ENCODE measurements around the gene KSR1. TPM values are rescaled to one million over a fixed set of nuclear protein-coding genes. Genes with fewer than 3 reads are reported as not detected.

KSR1 gene
- total and polyA plus RNA-seq, 9 of the 15 experiments (the other 6 are each of a cell fraction or from before 2014, with no cell fraction given) = 1.4 to 51.7 (median 18.4) TPM

DNA sequence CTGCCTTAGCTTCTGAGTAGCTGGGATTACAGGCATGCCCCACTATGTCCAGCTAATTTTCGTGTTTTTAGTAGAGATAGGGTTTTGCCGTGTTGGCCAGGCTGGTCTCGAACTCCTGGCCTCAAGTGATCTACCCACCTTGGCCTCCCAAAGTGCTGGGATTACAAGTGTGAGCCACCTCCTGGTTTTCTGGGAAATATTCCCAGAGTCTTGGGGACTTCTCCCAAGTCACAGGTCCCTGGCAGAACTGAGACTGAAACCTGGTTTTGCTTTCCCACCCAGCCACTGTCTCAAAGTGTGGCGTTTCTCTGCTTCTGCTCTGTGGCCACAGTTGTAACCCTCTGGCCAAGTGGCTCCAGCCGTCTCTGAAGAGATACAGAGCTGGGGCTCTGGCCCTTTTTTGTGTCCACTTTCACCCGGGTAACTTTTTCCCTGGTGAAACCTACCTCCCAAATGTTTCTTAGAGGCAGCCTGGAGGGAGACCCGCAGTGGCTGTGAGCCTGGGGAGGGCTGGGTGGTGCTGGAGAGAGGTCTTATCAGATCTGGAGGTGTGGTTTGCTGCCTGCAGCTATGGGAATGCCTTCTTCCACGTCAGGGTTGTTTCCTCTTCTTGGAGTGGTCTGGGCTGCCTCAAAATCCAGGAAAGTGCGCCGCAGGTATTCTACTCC is 5.1 kb downstream of the KSR1 start (continued):
- TF ChIP-seq, protein P1, sequence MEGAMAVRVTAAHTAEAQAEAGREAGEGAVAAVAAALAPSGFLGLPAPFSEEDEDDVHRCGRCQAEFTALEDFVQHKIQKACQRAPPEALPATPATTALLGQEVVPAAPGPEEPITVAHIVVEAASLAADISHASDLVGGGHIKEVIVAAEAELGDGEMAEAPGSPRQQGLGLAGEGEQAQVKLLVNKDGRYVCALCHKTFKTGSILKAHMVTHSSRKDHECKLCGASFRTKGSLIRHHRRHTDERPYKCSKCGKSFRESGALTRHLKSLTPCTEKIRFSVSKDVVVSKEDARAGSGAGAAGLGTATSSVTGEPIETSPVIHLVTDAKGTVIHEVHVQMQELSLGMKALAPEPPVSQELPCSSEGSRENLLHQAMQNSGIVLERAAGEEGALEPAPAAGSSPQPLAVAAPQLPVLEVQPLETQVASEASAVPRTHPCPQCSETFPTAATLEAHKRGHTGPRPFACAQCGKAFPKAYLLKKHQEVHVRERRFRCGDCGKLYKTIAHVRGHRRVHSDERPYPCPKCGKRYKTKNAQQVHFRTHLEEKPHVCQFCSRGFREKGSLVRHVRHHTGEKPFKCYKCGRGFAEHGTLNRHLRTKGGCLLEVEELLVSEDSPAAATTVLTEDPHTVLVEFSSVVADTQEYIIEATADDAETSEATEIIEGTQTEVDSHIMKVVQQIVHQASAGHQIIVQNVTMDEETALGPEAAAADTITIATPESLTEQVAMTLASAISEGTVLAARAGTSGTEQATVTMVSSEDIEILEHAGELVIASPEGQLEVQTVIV (CRISPR knock-in tag; IDR thresholded peaks at IDR 0.05; ENCODE audit: borderline replicate concordance) = no peak
- TF ChIP-seq ELF1 (tag; IDR thresholded peaks at IDR 0.05) (no peak), SRSF9 (IDR thresholded peaks at IDR 0.05; ENCODE audit: borderline replicate concordance, low read depth, low read length) (no peak), GTF2E2 (tag; IDR thresholded peaks at IDR 0.05) (no peak), PYGO2 (tag; IDR thresholded peaks at IDR 0.05) (no peak), ZNF79 (CRISPR knock-in tag; IDR thresholded peaks at IDR 0.05; ENCODE audit: low read depth) (no peak), XRCC5 (IDR thresholded peaks at IDR 0.05; ENCODE audit: low read depth, low read length) (no peak), KLF13 (tag; IDR thresholded peaks at IDR 0.05; ENCODE audit: borderline replicate concordance, low read depth) (no peak), ZNF766 (CRISPR knock-in tag; conservative IDR thresholded peaks at IDR 0.05) (no peak), BCOR (IDR thresholded peaks at IDR 0.05) (no peak), ILK (tag; IDR thresholded peaks at IDR 0.05; ENCODE audit: borderline replicate concordance, low read depth) (no peak), ZNF217 (CRISPR knock-in tag; IDR thresholded peaks at IDR 0.05) (no peak), PML (IDR thresholded peaks at IDR 0.05; ENCODE audit: low read length) (no peak)
- TF ChIP-seq, protein P2, sequence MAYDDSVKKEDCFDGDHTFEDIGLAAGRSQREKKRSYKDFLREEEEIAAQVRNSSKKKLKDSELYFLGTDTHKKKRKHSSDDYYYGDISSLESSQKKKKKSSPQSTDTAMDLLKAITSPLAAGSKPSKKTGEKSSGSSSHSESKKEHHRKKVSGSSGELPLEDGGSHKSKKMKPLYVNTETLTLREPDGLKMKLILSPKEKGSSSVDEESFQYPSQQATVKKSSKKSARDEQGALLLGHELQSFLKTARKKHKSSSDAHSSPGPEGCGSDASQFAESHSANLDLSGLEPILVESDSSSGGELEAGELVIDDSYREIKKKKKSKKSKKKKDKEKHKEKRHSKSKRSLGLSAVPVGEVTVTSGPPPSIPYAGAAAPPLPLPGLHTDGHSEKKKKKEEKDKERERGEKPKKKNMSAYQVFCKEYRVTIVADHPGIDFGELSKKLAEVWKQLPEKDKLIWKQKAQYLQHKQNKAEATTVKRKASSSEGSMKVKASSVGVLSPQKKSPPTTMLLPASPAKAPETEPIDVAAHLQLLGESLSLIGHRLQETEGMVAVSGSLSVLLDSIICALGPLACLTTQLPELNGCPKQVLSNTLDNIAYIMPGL (CRISPR knock-in tag; IDR thresholded peaks at IDR 0.05) = no peak
- TF ChIP-seq, protein P3, sequence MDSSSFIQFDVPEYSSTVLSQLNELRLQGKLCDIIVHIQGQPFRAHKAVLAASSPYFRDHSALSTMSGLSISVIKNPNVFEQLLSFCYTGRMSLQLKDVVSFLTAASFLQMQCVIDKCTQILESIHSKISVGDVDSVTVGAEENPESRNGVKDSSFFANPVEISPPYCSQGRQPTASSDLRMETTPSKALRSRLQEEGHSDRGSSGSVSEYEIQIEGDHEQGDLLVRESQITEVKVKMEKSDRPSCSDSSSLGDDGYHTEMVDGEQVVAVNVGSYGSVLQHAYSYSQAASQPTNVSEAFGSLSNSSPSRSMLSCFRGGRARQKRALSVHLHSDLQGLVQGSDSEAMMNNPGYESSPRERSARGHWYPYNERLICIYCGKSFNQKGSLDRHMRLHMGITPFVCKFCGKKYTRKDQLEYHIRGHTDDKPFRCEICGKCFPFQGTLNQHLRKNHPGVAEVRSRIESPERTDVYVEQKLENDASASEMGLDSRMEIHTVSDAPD (CRISPR knock-in tag; IDR thresholded peaks at IDR 0.05) = no peak
- TF ChIP-seq, protein P4, sequence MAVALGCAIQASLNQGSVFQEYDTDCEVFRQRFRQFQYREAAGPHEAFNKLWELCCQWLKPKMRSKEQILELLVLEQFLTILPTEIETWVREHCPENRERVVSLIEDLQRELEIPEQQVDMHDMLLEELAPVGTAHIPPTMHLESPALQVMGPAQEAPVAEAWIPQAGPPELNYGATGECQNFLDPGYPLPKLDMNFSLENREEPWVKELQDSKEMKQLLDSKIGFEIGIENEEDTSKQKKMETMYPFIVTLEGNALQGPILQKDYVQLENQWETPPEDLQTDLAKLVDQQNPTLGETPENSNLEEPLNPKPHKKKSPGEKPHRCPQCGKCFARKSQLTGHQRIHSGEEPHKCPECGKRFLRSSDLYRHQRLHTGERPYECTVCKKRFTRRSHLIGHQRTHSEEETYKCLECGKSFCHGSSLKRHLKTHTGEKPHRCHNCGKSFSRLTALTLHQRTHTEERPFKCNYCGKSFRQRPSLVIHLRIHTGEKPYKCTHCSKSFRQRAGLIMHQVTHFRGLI (CRISPR knock-in tag; IDR thresholded peaks at IDR 0.05) = no peak
- TF ChIP-seq, protein P5, sequence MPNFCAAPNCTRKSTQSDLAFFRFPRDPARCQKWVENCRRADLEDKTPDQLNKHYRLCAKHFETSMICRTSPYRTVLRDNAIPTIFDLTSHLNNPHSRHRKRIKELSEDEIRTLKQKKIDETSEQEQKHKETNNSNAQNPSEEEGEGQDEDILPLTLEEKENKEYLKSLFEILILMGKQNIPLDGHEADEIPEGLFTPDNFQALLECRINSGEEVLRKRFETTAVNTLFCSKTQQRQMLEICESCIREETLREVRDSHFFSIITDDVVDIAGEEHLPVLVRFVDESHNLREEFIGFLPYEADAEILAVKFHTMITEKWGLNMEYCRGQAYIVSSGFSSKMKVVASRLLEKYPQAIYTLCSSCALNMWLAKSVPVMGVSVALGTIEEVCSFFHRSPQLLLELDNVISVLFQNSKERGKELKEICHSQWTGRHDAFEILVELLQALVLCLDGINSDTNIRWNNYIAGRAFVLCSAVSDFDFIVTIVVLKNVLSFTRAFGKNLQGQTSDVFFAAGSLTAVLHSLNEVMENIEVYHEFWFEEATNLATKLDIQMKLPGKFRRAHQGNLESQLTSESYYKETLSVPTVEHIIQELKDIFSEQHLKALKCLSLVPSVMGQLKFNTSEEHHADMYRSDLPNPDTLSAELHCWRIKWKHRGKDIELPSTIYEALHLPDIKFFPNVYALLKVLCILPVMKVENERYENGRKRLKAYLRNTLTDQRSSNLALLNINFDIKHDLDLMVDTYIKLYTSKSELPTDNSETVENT (CRISPR knock-in tag; IDR thresholded peaks at IDR 0.05) = no peak
